ENCODE results near the gene PARVA.

The PARVA gene

DNA sequence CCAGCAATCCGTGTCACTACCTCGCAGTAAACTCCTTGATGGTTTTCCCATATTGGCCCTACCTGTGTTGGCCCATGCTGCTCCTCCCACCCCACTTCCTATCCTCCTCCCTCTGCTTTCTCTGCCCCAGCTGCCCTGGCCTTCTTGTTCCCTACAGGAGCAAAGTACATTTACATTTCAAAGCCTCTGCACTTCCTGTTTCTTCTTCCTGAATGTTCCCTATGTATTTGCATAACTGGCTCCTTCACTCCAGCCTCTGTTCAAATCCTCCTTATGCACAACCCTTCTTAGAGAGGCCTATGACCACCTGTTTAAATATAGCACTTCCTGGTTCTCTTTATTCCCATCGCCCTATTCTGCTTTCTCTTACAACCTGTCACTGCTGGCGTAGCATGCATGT lies 62.2 kb downstream of the PARVA start:
- no peak overlapping the region for H3K4me3 ChIP-seq (ENCODE audit: low read depth, low read length)
- DNase-seq (ENCODE audit: low read depth): no peak
- TF ChIP-seq, protein P1, sequence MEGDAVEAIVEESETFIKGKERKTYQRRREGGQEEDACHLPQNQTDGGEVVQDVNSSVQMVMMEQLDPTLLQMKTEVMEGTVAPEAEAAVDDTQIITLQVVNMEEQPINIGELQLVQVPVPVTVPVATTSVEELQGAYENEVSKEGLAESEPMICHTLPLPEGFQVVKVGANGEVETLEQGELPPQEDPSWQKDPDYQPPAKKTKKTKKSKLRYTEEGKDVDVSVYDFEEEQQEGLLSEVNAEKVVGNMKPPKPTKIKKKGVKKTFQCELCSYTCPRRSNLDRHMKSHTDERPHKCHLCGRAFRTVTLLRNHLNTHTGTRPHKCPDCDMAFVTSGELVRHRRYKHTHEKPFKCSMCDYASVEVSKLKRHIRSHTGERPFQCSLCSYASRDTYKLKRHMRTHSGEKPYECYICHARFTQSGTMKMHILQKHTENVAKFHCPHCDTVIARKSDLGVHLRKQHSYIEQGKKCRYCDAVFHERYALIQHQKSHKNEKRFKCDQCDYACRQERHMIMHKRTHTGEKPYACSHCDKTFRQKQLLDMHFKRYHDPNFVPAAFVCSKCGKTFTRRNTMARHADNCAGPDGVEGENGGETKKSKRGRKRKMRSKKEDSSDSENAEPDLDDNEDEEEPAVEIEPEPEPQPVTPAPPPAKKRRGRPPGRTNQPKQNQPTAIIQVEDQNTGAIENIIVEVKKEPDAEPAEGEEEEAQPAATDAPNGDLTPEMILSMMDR (IDR thresholded peaks at IDR 0.05; ENCODE audit: low read depth, low read length, missing control alignments): no peak

DNA sequence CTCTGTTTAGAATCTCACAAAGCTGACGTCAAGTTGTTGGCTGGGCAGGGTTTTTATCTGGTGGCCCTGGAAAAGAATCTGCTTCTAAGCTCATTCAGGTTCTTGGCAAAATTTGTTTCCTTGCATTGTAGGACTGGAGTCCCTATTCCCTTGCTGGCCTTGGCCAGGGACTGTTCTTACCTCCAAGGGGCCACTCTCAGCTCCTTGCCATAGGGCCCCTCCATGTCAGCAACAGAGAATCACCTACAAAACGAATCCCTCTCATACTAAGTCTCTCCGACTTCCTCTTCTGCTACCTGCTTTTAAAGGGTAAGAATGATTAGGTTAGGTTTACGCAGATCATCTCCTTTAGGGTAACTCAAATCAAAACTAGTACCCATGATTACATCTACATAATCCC lies 63.2 kb downstream of the PARVA start:
- H3K4me3 ChIP-seq (ENCODE audit: low read depth, low read length): no peak overlapping the region
- TF ChIP-seq, protein P1 (IDR thresholded peaks at IDR 0.05; ENCODE audit: low read depth, low read length, missing control alignments): no peak
- no peak for DNase-seq (ENCODE audit: low read depth)

DNA sequence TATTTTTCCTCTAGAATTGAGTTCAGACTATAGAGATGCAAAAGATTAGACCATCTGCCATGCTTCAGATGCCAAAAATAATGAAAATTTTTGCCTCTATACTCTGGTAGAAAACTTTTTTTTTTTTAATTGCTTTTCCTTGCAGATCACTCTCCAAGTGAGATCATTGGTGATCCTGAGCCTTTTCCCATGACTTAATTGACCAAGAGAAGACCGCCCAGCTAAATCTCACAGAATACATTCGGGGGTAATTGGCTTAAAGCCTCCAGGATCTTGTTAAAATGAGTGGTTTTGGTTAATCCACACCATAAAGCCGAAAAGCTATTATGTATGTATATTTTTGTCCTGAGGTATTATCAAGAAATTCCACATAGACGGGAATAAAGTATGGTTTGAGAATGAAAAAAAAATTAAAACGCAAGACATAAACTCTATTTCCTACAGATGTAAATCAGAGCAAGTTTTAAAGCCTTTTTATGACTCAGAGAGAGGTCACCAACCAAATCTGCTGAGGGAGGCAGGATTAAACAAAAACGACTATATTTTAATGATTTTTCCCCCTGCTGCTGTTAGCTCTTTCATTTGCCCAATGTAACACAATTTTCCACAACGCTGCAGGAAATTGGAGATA lies 64.0 kb downstream of the PARVA start:
- H3K4me3 ChIP-seq (ENCODE audit: low read depth, low read length): no peak overlapping the region
- TF ChIP-seq, protein P1 (IDR thresholded peaks at IDR 0.05; ENCODE audit: low read depth, low read length, missing control alignments): no peak
- no peak for DNase-seq (ENCODE audit: low read depth)

DNA sequence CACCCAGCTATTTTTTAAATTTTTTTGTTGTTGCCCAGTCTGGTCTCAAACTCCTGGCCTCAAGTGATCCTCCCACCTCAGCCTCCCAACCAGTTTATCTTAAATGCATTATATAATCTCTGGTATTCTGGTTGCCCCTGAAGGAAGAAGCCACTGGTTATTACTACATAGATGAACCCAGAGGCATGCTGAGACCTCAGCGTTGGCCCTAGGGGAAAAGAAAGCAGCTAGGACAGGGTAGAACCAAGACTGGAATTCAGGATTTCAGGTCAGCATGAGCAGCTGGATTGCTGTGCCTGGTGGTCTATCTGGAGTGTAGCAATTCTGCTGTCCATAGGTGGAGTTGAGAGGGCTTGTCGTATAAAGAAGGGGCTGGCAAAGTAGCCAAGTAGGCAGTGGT lies 67.2 kb downstream of the PARVA start:
- H3K4me3 ChIP-seq (ENCODE audit: low read depth, low read length): no peak overlapping the region
- TF ChIP-seq, protein P1 (IDR thresholded peaks at IDR 0.05; ENCODE audit: low read depth, low read length, missing control alignments): no peak
- DNase-seq (ENCODE audit: low read depth): no peak

DNA sequence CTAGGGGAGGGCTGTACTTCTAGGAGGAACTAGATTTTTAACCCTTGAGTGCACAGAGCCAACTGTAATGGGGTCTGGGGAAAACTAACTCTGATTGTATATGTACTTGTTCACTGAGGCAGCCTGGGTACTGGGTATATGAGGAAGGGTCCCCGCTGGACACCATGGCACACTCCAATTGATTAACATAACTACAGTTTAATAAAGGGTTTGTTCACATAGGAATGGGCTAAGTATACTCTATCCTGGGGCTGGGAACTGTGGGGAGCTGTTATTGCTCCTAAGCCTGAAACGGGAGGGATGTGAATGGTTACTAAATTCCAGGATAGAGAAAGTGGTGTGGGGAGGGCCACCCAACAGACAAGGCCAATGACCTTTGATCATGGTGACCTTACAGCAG lies 67.6 kb downstream of the PARVA start:
- no peak overlapping the region for H3K4me3 ChIP-seq (ENCODE audit: low read depth, low read length)
- no peak for DNase-seq (ENCODE audit: low read depth)
- TF ChIP-seq, protein P1 (IDR thresholded peaks at IDR 0.05; ENCODE audit: low read depth, low read length, missing control alignments): no peak

DNA sequence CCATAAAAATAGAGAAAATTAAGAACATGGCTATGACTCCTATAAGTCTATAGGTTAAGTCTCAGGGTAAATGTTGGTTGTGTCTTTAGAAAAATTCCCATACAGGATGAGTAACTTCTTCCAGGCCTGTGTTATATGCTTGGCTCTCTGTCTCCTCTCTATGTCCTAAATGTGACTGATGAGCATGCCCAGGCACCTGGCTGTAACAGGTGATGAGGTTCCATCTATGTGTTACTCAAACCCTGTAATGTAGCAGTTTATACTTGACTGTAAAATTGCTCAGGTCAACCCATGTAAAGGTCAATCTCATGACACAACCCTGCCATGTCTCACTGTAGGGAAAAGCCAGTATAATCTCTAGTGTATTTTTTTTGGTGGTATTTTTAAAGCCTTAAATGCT lies 69.5 kb downstream of the PARVA start:
- H3K4me3 ChIP-seq (ENCODE audit: low read depth, low read length): no peak overlapping the region
- TF ChIP-seq, protein P1 (IDR thresholded peaks at IDR 0.05; ENCODE audit: low read depth, low read length, missing control alignments): no peak
- no peak for DNase-seq (ENCODE audit: low read depth)
